Measurements from ENCODE around the gene CERCAM.
A peak's percentile ranks its signal among the peaks of the same experiment; 100 is the strongest.
"Not testable (repeated sequence)": the region's sequence is repeated elsewhere in the genome, so short reads cannot be mapped to it uniquely, and the experiment has no call there.

Gene CERCAM

DNA sequence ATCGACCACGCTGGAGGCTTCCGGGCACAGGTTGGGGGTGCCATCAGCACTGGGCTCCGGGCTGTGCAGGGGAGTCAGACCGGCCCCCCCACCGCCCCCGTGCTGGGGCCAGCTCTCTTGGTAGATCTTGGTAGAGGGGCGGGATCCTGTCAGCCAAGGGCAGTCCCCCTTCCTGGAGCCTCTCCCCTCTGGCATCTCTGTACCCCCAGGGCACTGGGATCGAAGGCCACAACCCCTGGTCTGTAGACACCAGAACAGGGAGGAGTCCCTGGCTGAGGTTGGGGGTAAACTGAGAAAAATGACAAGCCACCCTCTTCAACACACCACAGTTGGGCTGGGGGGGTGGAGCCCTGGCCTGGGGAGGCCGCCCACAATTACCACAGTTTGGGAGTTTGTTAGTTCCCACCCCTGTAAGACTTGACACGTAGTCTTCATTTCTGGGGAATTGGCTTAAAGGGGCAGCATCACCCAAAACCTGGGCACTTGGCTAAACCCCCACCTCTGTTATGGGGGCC lies 882 bp downstream of the CERCAM start:
- ChIA-PET POLR2A (ENCODE audit: low non-redundant PET) (no interaction called here), CTCF (interaction anchor here (0.5 to 3.2 kb wide), 4 partner anchors 50 to 213 kb away, joined by 3 to 26 read pairs (median 4); partner anchors contain the start of gene URM1)
- peak overlapping the region; percentile 80 for H3K27ac ChIP-seq
- TF ChIP-seq, protein P1, sequence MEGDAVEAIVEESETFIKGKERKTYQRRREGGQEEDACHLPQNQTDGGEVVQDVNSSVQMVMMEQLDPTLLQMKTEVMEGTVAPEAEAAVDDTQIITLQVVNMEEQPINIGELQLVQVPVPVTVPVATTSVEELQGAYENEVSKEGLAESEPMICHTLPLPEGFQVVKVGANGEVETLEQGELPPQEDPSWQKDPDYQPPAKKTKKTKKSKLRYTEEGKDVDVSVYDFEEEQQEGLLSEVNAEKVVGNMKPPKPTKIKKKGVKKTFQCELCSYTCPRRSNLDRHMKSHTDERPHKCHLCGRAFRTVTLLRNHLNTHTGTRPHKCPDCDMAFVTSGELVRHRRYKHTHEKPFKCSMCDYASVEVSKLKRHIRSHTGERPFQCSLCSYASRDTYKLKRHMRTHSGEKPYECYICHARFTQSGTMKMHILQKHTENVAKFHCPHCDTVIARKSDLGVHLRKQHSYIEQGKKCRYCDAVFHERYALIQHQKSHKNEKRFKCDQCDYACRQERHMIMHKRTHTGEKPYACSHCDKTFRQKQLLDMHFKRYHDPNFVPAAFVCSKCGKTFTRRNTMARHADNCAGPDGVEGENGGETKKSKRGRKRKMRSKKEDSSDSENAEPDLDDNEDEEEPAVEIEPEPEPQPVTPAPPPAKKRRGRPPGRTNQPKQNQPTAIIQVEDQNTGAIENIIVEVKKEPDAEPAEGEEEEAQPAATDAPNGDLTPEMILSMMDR (conservative IDR thresholded peaks at IDR 0.05; ENCODE audit: low read depth), result no peak
- DNase-seq (ENCODE audit: low spot score), result no peak

DNA sequence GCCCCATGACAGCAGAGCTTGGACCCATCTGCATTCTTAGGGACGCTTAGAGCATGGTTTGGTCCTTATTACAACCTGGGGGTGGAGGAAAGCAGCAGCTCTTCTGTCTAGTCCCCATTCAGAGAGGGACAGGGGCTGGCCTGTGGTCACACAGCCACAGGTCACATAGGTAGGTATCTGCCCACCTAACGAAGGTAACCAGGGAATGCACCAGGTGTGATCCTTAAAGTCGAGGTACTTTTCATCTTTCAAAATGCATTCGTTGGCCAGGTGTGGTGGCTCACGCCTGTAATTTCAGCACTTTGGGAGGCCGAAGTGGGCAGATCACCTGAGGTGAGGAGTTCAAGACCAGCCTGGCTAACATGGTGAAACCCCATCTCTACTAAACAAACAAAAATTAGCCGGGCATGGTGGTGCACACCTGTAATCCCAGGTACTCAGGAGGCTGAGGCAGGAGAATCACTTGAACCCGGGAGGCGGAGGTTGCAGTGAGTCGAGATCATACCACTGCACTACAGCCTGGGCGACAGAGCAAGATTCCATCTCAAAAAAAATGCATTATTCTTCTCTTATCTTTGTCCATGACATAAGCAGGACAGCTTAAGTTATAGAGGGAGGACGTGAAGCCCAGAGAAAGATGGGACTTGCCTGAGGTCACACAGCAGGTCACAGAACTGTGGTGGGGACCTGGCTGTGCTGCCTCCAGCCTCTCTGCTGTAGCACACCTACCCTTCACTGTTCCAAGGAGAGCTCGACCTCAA lies 1.5 kb downstream of the CERCAM start:
- H3K27ac ChIP-seq, result peak overlapping the region; percentile 80
- CTCF ChIA-PET, result interaction anchor here (0.5 to 2.9 kb wide), 2 partner anchors 16 to 213 kb away, joined by 3 to 18 read pairs; no protein-coding TSS in a partner anchor
- POLR2A ChIA-PET (ENCODE audit: low non-redundant PET); DNase-seq (ENCODE audit: low spot score): not testable (repeated sequence)

DNA sequence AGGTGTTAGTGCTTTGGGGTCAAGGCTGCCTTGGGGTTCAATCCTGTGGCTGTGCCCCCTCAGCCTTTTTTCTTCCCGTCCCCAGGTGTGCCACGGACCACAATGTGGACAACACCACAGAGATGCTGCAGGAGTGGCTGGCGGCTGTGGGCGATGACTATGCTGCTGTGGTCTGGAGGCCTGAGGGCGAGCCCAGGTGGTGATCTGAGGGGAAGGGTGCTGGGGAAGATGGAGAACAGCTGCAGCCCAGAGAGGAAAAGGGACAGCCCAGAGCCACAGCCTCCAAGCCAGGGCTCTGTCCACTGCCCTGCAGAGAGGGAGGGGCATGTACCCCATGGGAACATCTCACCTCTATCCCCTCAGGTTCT lies 2.1 kb downstream of the CERCAM start:
- CTCF ChIA-PET, result interaction anchor here (2.9 kb wide), 1 partner anchor 16 kb away, joined by 18 read pairs; no protein-coding TSS in a partner anchor
- POLR2A ChIA-PET (ENCODE audit: low non-redundant PET), result no interaction called here
- no peak for DNase-seq (ENCODE audit: low spot score)
- peak overlapping the region; percentile 80 for H3K27ac ChIP-seq
- TF ChIP-seq, protein P1 (conservative IDR thresholded peaks at IDR 0.05; ENCODE audit: low read depth), result no peak

DNA sequence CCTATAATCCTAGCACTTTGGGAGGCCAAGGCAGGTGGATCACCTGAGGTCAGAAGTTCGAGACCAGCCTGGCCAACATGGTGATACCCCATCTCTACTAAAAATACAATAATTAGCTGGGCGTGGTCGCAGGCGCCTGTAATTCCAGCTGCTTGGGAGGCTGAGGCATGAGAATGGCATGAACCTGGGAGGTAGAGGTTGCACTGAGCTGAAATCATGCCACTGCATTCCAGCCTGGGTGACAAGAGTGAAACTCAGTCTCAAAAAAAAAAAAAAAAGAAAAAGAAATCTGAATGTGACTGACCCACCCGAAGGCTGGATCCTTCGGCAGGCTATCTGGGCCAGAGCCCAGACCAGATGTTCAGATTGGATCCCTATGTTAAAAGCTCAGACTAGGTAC lies 2.7 kb downstream of the CERCAM start:
- H3K27ac ChIP-seq, result peak overlapping the region; percentile 80
- not testable (repeated sequence) for DNase-seq (ENCODE audit: low spot score)
- ChIA-PET POLR2A (ENCODE audit: low non-redundant PET) (interaction anchor here (0.6 kb wide), 1 partner anchor 42 kb away, joined by 6 read pairs; no protein-coding TSS in a partner anchor), CTCF (interaction anchor here (2.9 kb wide), 1 partner anchor 15 kb away, joined by 18 read pairs; no protein-coding TSS in a partner anchor)

DNA sequence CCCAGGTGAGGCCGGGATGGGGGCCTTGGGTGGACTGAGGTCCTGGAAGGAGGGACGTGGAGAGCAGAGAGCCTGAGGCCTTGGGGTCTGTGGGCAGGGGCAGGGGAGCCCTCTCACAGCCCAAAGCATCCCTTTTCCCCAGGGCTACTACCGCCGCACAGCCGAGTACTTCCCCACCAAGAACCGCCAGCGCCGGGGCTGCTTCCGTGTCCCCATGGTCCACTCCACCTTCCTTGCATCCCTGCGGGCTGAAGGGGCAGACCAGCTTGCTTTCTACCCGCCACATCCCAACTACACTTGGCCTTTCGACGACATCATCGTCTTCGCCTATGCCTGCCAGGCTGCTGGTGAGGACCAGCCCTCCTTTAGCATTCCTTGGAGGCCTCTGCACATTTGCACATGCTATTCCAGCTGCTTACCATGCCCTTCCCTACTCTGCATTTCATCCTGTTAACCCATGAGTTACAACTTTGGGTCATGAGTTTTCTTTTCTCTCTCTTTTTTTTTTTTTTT lies 3.7 kb downstream of the CERCAM start:
- no peak for DNase-seq (ENCODE audit: low spot score)
- peak overlapping the region; percentile 80 for H3K27ac ChIP-seq
- TF ChIP-seq, protein P1 (conservative IDR thresholded peaks at IDR 0.05; ENCODE audit: low read depth), result no peak
- CTCF ChIA-PET, result interaction anchor here (0.6 to 2.9 kb wide), 2 partner anchors 14 to 196 kb away, joined by 4 to 18 read pairs; no protein-coding TSS in a partner anchor
- POLR2A ChIA-PET (ENCODE audit: low non-redundant PET), result interaction anchor here (0.5 kb wide), 1 partner anchor 128 kb away, joined by 3 read pairs; no protein-coding TSS in a partner anchor

DNA sequence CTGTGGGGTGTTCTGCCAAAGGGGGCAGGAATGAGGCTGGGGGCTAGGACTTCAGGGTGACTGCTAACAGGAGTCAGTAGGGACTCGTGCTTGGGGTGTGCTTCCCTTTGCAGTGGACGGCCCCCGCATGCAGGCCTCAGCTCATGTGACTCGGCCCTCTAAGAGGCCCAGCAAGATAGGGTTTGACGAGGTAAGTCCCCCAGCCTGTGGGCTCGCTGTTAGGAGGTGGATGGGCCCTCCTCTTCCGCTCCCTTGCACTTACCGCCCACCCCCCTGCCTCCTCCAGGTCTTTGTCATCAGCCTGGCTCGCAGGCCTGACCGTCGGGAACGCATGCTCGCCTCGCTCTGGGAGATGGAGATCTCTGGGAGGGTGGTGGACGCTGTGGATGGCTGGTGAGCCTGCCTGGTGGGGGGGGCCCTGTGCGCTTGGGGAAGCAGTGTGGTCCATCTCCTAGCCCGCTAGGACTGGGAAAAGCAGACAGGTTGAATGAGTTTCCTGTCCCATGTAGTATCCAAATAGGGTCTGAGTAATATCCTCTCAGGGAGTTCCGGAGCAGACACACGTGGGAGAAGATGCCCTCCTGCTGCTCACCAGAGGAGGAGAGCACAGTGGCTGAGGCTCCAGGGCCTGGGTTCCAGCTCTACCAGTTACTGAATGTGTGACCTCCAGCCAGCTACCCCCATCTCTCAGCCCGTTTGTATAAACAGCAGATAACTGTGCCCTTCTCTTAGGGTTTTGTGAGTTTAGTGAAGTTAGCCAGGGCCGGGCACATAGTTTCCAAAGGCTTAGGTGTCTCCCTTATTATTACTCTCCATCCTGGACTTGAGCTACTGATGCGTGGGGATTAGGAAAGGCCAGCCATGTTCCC lies 8.2 kb downstream of the CERCAM start:
- ChIA-PET POLR2A (ENCODE audit: low non-redundant PET) (interaction anchor here (0.6 kb wide), 1 partner anchor 23 kb away, joined by 7 read pairs; no protein-coding TSS in a partner anchor), CTCF (interaction anchor here (0.6 to 1.0 kb wide), 3 partner anchors 9 to 67 kb away, joined by 3 to 5 read pairs (median 3); no protein-coding TSS in a partner anchor)
- no peak for DNase-seq (ENCODE audit: low spot score)
- TF ChIP-seq, protein P1 (conservative IDR thresholded peaks at IDR 0.05; ENCODE audit: low read depth), result no peak
- H3K27ac ChIP-seq, result peak overlapping the region; percentile 21
